Parathyroid adenoma (tissue), 2 donors: ENCODE results near the gene GRK1.

Source experiments
- H2AFZ ChIP-seq: fragments of 300-600 bp; sonication (generic); one replicate; pipeline ENCODE4 v1.7.0; 2017; ENCODE audit warnings: antibody characterized with exemption, mild to moderate bottlenecking
- H3K27ac ChIP-seq: fragments of 300-600 bp; sonication (generic); one replicate; pipeline ENCODE4 v1.7.0; 2017
- H3K27me3 ChIP-seq: fragments of 300-600 bp; sonication (generic); one replicate; pipeline ENCODE4 v1.7.0; 2017; ENCODE audit warnings: low read length; ENCODE audit not compliant: control insufficient read depth, insufficient read depth
- H3K36me3 ChIP-seq: fragments of 300-600 bp; sonication (generic); one replicate; pipeline ENCODE4 v1.7.0; 2017; ENCODE audit warnings: low read length; ENCODE audit not compliant: control insufficient read depth, insufficient read depth
- H3K4me1 ChIP-seq: fragments of 300-600 bp; sonication (generic); one replicate; pipeline ENCODE4 v1.7.0; 2017; ENCODE audit warnings: control low read depth
- H3K4me2 ChIP-seq: fragments of 300-600 bp; sonication (generic); one replicate; pipeline ENCODE4 v1.7.0; 2017; ENCODE audit warnings: low read length
- H3K4me3 ChIP-seq: fragments of 300-600 bp; sonication (generic); one replicate; pipeline ENCODE4 v1.7.0; 2017; ENCODE audit warnings: low read depth, low read length
- H3K79me2 ChIP-seq: fragments of 300-600 bp; sonication (generic); one replicate; pipeline ENCODE4 v1.7.0; 2017; ENCODE audit warnings: control low read depth
- H3K9ac ChIP-seq: fragments of 300-600 bp; sonication (generic); one replicate; pipeline ENCODE4 v1.7.0; 2017; ENCODE audit warnings: mild to moderate bottlenecking
- H3K9me3 ChIP-seq: fragments of 300-600 bp; sonication (generic); one replicate; pipeline ENCODE4 v1.7.0; 2017; ENCODE audit warnings: low read length; ENCODE audit not compliant: control insufficient read depth
- TF ChIP-seq, protein P1 (sequence below): fragments of 300-600 bp; sonication (generic); IDR thresholded peaks from one replicate; pipeline ENCODE4 v1.7.0; 2017; ENCODE audit warnings: antibody characterized with exemption, mild to moderate bottlenecking
- donor health status: primary hyperparathyroidism.

Gene GRK1

DNA sequence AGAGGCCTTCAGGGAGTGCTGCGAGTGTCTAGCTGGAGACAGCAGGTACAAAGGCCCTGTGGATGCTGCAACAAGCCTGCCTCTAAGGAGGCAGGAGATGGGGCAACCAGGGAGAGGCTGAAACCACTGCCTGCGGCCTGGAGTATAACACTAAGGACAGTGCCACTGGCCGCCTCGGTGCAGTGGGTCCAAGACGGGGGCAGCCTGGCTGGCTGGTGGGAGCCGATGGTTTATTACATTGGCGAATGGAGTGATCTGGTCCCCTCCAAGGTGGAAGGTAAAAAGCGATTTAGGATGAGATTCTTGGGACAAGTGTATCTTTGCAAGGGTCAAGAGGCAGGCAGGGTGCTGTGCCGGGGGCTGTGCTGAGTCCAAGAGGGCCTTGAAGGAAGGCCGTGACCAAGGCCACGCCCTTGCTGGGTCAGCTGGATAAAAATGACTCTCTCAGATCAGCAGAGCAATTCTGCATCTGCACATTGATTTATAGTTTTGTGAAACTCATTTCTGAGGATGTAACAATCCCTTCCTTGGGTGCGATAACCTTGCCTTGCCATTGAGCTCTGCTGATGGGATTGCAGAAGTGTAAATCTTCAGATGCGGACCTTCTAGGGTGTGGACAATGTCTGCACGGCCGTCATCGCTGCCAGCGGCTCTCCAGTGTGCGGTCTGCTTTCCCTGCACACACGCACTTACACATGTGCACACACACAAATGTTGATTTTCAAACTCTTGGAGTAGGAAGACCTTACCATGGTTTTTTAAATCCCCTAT is 98.0 kb downstream of the GRK1 start:
- Histone ChIP-seq H3K4me1 (no peaks in the 10 kb centered on the region), H3K27me3 (no peaks in the 10 kb centered on the region), H3K9me3 (no peaks in the 10 kb centered on the region), H3K36me3 (no peaks in the 10 kb centered on the region), H3K4me3 (no peak overlapping the region), H3K9ac (no peak overlapping the region), H3K4me2 (no peak overlapping the region), H2AFZ (no peak overlapping the region), H3K27ac (no peak overlapping the region), H3K79me2 (no peaks in the 10 kb centered on the region)
- TF ChIP-seq, protein P1, sequence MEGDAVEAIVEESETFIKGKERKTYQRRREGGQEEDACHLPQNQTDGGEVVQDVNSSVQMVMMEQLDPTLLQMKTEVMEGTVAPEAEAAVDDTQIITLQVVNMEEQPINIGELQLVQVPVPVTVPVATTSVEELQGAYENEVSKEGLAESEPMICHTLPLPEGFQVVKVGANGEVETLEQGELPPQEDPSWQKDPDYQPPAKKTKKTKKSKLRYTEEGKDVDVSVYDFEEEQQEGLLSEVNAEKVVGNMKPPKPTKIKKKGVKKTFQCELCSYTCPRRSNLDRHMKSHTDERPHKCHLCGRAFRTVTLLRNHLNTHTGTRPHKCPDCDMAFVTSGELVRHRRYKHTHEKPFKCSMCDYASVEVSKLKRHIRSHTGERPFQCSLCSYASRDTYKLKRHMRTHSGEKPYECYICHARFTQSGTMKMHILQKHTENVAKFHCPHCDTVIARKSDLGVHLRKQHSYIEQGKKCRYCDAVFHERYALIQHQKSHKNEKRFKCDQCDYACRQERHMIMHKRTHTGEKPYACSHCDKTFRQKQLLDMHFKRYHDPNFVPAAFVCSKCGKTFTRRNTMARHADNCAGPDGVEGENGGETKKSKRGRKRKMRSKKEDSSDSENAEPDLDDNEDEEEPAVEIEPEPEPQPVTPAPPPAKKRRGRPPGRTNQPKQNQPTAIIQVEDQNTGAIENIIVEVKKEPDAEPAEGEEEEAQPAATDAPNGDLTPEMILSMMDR, result no peak

DNA sequence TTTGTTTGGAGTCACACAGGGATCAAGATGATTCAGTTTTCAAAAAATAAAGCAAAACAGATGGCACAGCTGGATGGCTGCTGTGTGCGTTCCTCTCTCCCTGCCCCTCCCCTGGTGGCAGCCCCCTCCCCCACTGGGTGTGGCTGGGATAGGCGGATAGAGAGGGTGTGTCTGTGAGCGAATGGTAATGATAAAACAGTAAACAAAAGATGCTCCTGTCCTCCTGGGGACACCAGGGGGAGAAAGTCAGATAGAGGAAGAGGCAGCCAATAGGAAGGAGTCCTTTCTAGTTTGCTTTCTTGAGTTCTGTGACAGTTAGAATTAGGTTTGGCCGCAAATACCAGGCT is 98.5 kb downstream of the GRK1 start:
- H3K9ac ChIP-seq, result no peak overlapping the region
- no peaks in the 10 kb centered on the region for H3K27me3 ChIP-seq
- no peaks in the 10 kb centered on the region for H3K4me1 ChIP-seq
- H3K9me3 ChIP-seq, result no peaks in the 10 kb centered on the region
- H3K4me2 ChIP-seq, result no peak overlapping the region
- no peak overlapping the region for H3K4me3 ChIP-seq
- H3K27ac ChIP-seq, result no peak overlapping the region
- H3K79me2 ChIP-seq, result no peaks in the 10 kb centered on the region
- H2AFZ ChIP-seq, result no peak overlapping the region
- no peaks in the 10 kb centered on the region for H3K36me3 ChIP-seq
- TF ChIP-seq, protein P1, result no peak

DNA sequence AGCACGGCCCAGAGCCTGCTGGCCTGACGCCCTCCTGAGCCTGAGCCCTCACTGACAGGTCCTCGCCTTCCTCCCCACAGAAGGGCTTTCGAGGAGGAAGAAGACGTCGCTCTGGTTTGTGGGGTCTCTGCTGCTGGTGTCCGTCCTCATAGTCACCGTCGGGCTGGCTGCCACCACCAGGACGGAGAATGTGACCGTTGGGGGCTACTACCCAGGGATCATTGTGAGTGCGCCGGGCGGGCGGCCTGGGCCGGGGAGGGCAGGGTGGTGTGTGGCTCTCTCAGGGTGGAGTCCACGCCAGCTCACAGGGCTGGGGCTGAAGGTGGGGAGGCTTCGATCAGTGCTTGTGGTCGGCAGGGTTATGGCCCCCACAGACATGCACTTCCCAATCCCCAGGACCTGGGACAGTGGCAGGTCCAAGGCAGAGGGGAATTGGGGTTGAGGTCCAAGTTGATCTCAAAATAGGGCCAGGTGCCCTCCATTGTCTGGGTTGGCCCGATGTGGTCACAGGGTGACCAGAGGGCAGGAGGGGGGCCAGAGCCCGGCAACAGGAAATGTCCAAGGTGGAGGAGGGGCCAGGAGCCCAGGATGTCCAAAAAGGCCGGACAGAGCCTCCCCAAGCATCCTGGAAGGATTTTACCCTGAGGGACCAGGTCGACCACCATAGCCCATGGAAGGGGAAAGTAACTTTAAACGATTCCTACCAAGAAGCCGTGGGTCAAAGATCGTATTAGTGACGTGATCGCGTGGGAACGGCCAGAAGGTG is 99.2 kb downstream of the GRK1 start:
- H3K4me2 ChIP-seq, result no peak overlapping the region
- no peaks in the 10 kb centered on the region for H3K36me3 ChIP-seq
- no peak overlapping the region for H3K4me3 ChIP-seq
- H3K79me2 ChIP-seq, result no peaks in the 10 kb centered on the region
- H3K4me1 ChIP-seq, result no peaks in the 10 kb centered on the region
- no peak overlapping the region for H3K27ac ChIP-seq
- TF ChIP-seq, protein P1, result no peak
- no peak overlapping the region for H3K9ac ChIP-seq
- no peaks in the 10 kb centered on the region for H3K27me3 ChIP-seq
- no peak overlapping the region for H2AFZ ChIP-seq
- no peaks in the 10 kb centered on the region for H3K9me3 ChIP-seq

DNA sequence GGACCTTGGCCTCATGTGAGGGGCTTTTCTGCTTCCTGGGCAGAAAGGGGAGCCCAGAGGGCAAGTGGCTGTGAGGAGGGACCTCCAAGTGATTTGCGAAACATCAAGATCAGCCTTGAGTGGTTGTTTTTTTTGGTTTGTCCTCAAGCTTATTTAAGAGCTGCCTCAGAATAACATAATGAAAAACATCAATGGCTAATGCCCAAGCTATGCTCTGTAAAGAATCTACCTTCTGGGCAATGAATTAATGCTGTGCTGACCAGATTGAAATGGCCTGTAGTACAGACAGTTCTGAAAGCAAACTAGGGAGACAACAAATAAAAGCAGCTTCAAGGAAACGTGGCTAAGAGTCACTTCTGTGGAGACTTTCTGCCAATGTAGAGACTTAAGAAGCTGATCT is 100.3 kb downstream of the GRK1 start:
- TF ChIP-seq, protein P1, result no peak
- no peaks in the 10 kb centered on the region for H3K36me3 ChIP-seq

More for the DNA sequence above, 100.3 kb downstream of the GRK1 start:
- no peak overlapping the region for H3K27ac ChIP-seq
- H3K9me3 ChIP-seq, result no peaks in the 10 kb centered on the region
- no peak overlapping the region for H3K4me3 ChIP-seq
- no peak overlapping the region for H3K4me2 ChIP-seq
- H2AFZ ChIP-seq, result no peak overlapping the region
- H3K9ac ChIP-seq, result no peak overlapping the region
- H3K4me1 ChIP-seq, result no peaks in the 10 kb centered on the region
- H3K27me3 ChIP-seq, result no peaks in the 10 kb centered on the region
- no peaks in the 10 kb centered on the region for H3K79me2 ChIP-seq
